HCT116 (cell line): Measurements from ENCODE around the gene DIS3L2. TPM values are rescaled to one million over a fixed set of nuclear protein-coding genes. Genes with fewer than 3 reads are reported as not detected.

Source experiments
- ATAC-seq: fragments of 200-7000 bp; cut with Tn5 transposase; 2 replicates; pipeline ENCODE4 v1.9.1; 2020; ENCODE audit warnings: mild to moderate bottlenecking, moderate library complexity
- BruUV-seq: library from RNA; stranded (reverse); fragments of 400-500 nt; replicated peaks from 2 replicates; lab custom pipeline; 2021; lab: Mats Ljungman, UMichigan
- CTCF ChIA-PET: fragments of 300-600 bp; sonication (Branson Sonifier 250); formaldehyde crosslinking; loops from one replicate; lab custom pipeline; 2021; ENCODE audit warnings: antibody characterized with exemption; lab: Charles Lee
- POLR2A ChIA-PET: fragments of 300-600, 350-600 bp; sonication (Branson Sonifier 250); formaldehyde crosslinking; loops from one replicate; lab custom pipeline; 2021; ENCODE audit warnings: antibody characterized with exemption; lab: Charles Lee
- RAD21 ChIA-PET, 2 experiments: fragments of 300-600 bp; sonication (Branson Sonifier 250); formaldehyde crosslinking; loops; one replicate each; lab custom pipeline; 2023; ENCODE audit warnings: low total read pairs in 2 of 2; ENCODE audit not compliant: uncharacterized antibody in 2 of 2, unreplicated experiment in 2 of 2, low non-redundant PET in 1 of 2; lab: Charles Lee
- DNase-seq: peaks from one replicate; pipeline ENCODE4 v3.0.0-alpha.2; 2010; ENCODE audit warnings: low read depth, low spot score
- H2AFZ ChIP-seq: fragments of 200-600 bp; shearing (Covaris generic), sonication (generic); 2 replicates; pipeline ENCODE4 v1.6.1; 2017; ENCODE audit warnings: low read depth, mixed run types, mixed read lengths, antibody characterized with exemption, low read length; ENCODE audit not compliant: poor library complexity, severe bottlenecking
- H3K27ac ChIP-seq: 2 replicates; pipeline ENCODE4 v1.5.1; 2012; ENCODE audit warnings: low read depth, low read length
- H3K27me3 ChIP-seq: fragments of 200-600 bp; sonication (generic); 2 replicates; pipeline ENCODE4 v1.6.1; 2016; ENCODE audit warnings: mixed run types, low read length, mixed read lengths; ENCODE audit not compliant: insufficient read depth
- H3K36me3 ChIP-seq, 2 experiments: fragments of 200-500 bp in 1 of 2; fragments of 200-600 bp in 1 of 2; sonication (Bioruptor generic) in 1 of 2; sonication (generic) in 1 of 2; 2 replicates each; pipeline versions ENCODE4 v1.5.1 to v1.6.1; 2014 to 2016; ENCODE audit warnings: low read length in 2 of 2, inconsistent platforms in 1 of 2, mixed read lengths in 1 of 2, mixed run types in 1 of 2; ENCODE audit not compliant: insufficient read depth in 2 of 2, control insufficient read depth in 1 of 2
- H3K4me1 ChIP-seq, 2 experiments: fragments of 200-600 bp in 1 of 2; sonication (generic) in 1 of 2; 2 replicates each; pipeline versions ENCODE4 v1.5.1 to v1.6.1; 2012 to 2017; ENCODE audit warnings: low read length in 2 of 2, inconsistent platforms in 1 of 2, mild to moderate bottlenecking in 1 of 2, mixed read lengths in 1 of 2, mixed run types in 1 of 2, moderate library complexity in 1 of 2; ENCODE audit not compliant: insufficient read depth in 2 of 2, control insufficient read depth in 1 of 2
- H3K4me2 ChIP-seq: fragments of 200-600 bp; sonication (generic); 2 replicates; pipeline ENCODE4 v1.6.1; 2017; ENCODE audit warnings: mixed run types, low read length, mixed read lengths
- H3K4me3 ChIP-seq, 2 experiments: fragments of 200-600 bp in 1 of 2; sonication (generic) in 1 of 2; replicated peaks in 1 of 2; 2 replicates each; pipeline ENCODE4 v1.5.1; 2011 to 2016; ENCODE audit warnings: low read length in 2 of 2, control low read depth in 1 of 2, low read depth in 1 of 2, mild to moderate bottlenecking in 1 of 2, mixed read lengths in 1 of 2, mixed run types in 1 of 2
- H3K79me2 ChIP-seq: fragments of 200-600 bp; sonication (generic); 2 replicates; pipeline ENCODE4 v1.6.1; 2017; ENCODE audit warnings: mild to moderate bottlenecking, mixed run types, low read length, moderate library complexity, mixed read lengths; ENCODE audit not compliant: insufficient read depth
- H3K9ac ChIP-seq: fragments of 200-600 bp; sonication (generic); 2 replicates; pipeline ENCODE4 v1.6.1; 2016; ENCODE audit warnings: low read length, mixed read lengths
- H3K9me2 ChIP-seq: fragments of 200-600 bp; sonication (generic), shearing (Covaris generic); 2 replicates; pipeline ENCODE4 v1.6.1; 2017; ENCODE audit warnings: mixed run types, mild to moderate bottlenecking, moderate library complexity; ENCODE audit not compliant: insufficient read depth
- H3K9me3 ChIP-seq, 2 experiments: fragments of 200-500 bp in 1 of 2; fragments of 200-600 bp in 1 of 2; sonication (Bioruptor generic) in 1 of 2; sonication (generic) in 1 of 2; 2 replicates each; pipeline ENCODE4 v1.6.1; 2014 to 2017; ENCODE audit warnings: low read length in 2 of 2, mixed read lengths in 2 of 2, inconsistent platforms in 1 of 2, low read depth in 1 of 2, mild to moderate bottlenecking in 1 of 2, mixed run types in 1 of 2, moderate library complexity in 1 of 2; ENCODE audit not compliant: control insufficient read depth in 1 of 2, insufficient read depth in 1 of 2
- H4K20me1 ChIP-seq: fragments of 200-600 bp; sonication (generic), shearing (Covaris generic); 2 replicates; pipeline ENCODE4 v1.6.1; 2017; ENCODE audit warnings: mixed run types, mild to moderate bottlenecking, moderate library complexity; ENCODE audit not compliant: insufficient read depth
- CBX3 ChIP-seq: IDR thresholded peaks from 2 replicates; pipeline ENCODE4 v1.6.1; 2012; ENCODE audit warnings: low read depth
- CEBPB ChIP-seq: IDR thresholded peaks from 2 replicates; pipeline ENCODE4 v1.6.1; 2012; ENCODE audit warnings: low read depth
- CTCF ChIP-seq, 3 experiments: fragments of 200-600 bp in 1 of 3; sonication (generic) in 1 of 3; IDR thresholded peaks in 2 of 3; conservative IDR thresholded peaks in 1 of 3; 2 replicates each; pipeline ENCODE4 v1.5.1; 2012 to 2017; ENCODE audit warnings: low read depth in 2 of 3, low read length in 2 of 3, antibody characterized with exemption in 1 of 3, borderline replicate concordance in 1 of 3, control low read depth in 1 of 3, mild to moderate bottlenecking in 1 of 3, mixed read lengths in 1 of 3, mixed run types in 1 of 3, moderate library complexity in 1 of 3; ENCODE audit not compliant: insufficient read depth in 1 of 3
- EGR1 ChIP-seq: IDR thresholded peaks from 2 replicates; pipeline ENCODE4 v1.6.1; 2012; ENCODE audit warnings: low read depth
- EZH2phosphoT487 ChIP-seq: fragments of 200-600 bp; IDR thresholded peaks from 2 replicates; pipeline ENCODE4 v1.6.1; 2018; ENCODE audit warnings: antibody characterized with exemption, borderline replicate concordance
- FOSL1 ChIP-seq: IDR thresholded peaks from 2 replicates; pipeline ENCODE4 v1.6.1; 2012; ENCODE audit warnings: low read depth
- JUND ChIP-seq: IDR thresholded peaks from 2 replicates; pipeline ENCODE4 v1.6.1; 2012
- MAX ChIP-seq: IDR thresholded peaks from 2 replicates; pipeline ENCODE4 v1.6.1; 2012
- POLR2A ChIP-seq: IDR thresholded peaks from 2 replicates; pipeline ENCODE4 v1.7.0; 2011; ENCODE audit warnings: borderline replicate concordance; ENCODE audit not compliant: insufficient read depth, insufficient read length; ENCODE audit errors: extremely low read depth
- POLR2AphosphoS5 ChIP-seq: IDR thresholded peaks from 2 replicates; pipeline ENCODE4 v1.6.1; 2011; ENCODE audit warnings: mild to moderate bottlenecking, low read depth, low read length, moderate library complexity
- RAD21 ChIP-seq: IDR thresholded peaks from 2 replicates; pipeline ENCODE4 v1.6.1; 2012; ENCODE audit warnings: low read depth, mild to moderate bottlenecking
- REST ChIP-seq: IDR thresholded peaks from 2 replicates; pipeline ENCODE4 v1.6.1; 2012; ENCODE audit warnings: low read depth
- SIN3A ChIP-seq: IDR thresholded peaks from 2 replicates; pipeline ENCODE4 v1.6.1; 2012; ENCODE audit warnings: low read depth
- SP1 ChIP-seq: IDR thresholded peaks from 2 replicates; pipeline ENCODE4 v1.6.1; 2012; ENCODE audit warnings: low read depth
- SRF ChIP-seq: IDR thresholded peaks from 2 replicates; pipeline ENCODE4 v1.6.1; 2012; ENCODE audit warnings: low read depth
- YY1 ChIP-seq: IDR thresholded peaks from 2 replicates; pipeline ENCODE4 v1.6.1; 2011; ENCODE audit warnings: low read length, low read depth, moderate library complexity, mild to moderate bottlenecking; ENCODE audit not compliant: insufficient replicate concordance; ENCODE audit errors: extremely low read depth
- ZBTB33 ChIP-seq: IDR thresholded peaks from 2 replicates; pipeline ENCODE4 v1.6.1; 2011; ENCODE audit warnings: mild to moderate bottlenecking, low read length, moderate library complexity; ENCODE audit not compliant: insufficient replicate concordance; ENCODE audit errors: extremely low read depth
- ZFX ChIP-seq: fragments of 450-650 bp; IDR thresholded peaks from 2 replicates; pipeline ENCODE4 v1.6.1; 2017
- intact Hi-C: fragments of 100-400 bp; cut with micrococcal nuclease; formaldehyde crosslinking; loops from 2 replicates; pipeline ENCODE4 v1.10.0; 2022
- total RNA-seq: library from RNA; stranded (reverse); gene quantifications from one replicate; pipeline ENCODE4 v1.2.1, GENCODE V29; 2021; ENCODE audit not compliant: unreplicated experiment

The DIS3L2 gene
- total RNA-seq, 1 experiment from 2014 or later, result 42.5 TPM

- no peak overlapping the region for H3K9ac ChIP-seq
- BruUV-seq, result no TSS peak
- H4K20me1 ChIP-seq, result no peaks in the 10 kb centered on the region; the same call in 1 of the 2 replicates
- no peaks in the 10 kb centered on the region for H3K4me1 ChIP-seq
- H2AFZ ChIP-seq, result no peak overlapping the region
- H3K9me3 ChIP-seq, result no peaks in the 10 kb centered on the region
- H3K4me2 ChIP-seq, result no peak overlapping the region
- H3K27me3 ChIP-seq, result no peaks in the 10 kb centered on the region
- POLR2A ChIA-PET, result no interaction called here
- H3K9me2 ChIP-seq, result no peaks in the 10 kb centered on the region
- no peak overlapping the region for H3K4me3 ChIP-seq
- H3K36me3 ChIP-seq, result no peaks in the 10 kb centered on the region
- RAD21 ChIA-PET, result no interaction called here
- no peak for TF ChIP-seq ZFX
- TF ChIP-seq POLR2A, result no peak
- TF ChIP-seq RAD21, result no peak
- TF ChIP-seq CBX3, result no peak
- no peak for TF ChIP-seq MAX
- no peak for TF ChIP-seq JUND
- no peak for TF ChIP-seq SP1
- no peak for TF ChIP-seq EZH2phosphoT487
- TF ChIP-seq CTCF (IDR thresholded peaks at IDR 0.05 in 2 of 3, conservative IDR thresholded peaks at IDR 0.05 in 1 of 3; ENCODE audit: borderline replicate concordance in 1 of 3, insufficient read depth in 1 of 3, low read depth in 2 of 3, low read length in 2 of 3), result no peak
- TF ChIP-seq SRF, result no peak
- TF ChIP-seq EGR1, result no peak
- TF ChIP-seq FOSL1, result no peak
- TF ChIP-seq SIN3A, result no peak
- no peak for TF ChIP-seq REST
- TF ChIP-seq POLR2AphosphoS5, result no peak
- no peak for TF ChIP-seq ZBTB33
- no peak for TF ChIP-seq YY1
- TF ChIP-seq CEBPB, result no peak
- TF ChIP-seq, all 23 proteins: peak for 0
- no peak overlapping the region for H3K27ac ChIP-seq
- ATAC-seq (no peak), DNase-seq (no peak)
- intact Hi-C loops, result no loop called here
- H3K79me2 ChIP-seq, result peaks cover 21% of the 10 kb centered on the region
- CTCF ChIA-PET, result no interaction called here
Observed at GRCh38 chr2:232058063-232058877, 96.8 kb downstream of the DIS3L2 start.
